Stimulated activated naive CD8-positive, alpha-beta T cell treated with anti-CD3 and anti-CD28 coated beads, Interleukin-15, amount 100 ng/mL, for 72 hours (primary cell): ENCODE data around the gene HSD3B7.

Experiments
- ATAC-seq: fragments of 150-1000 bp; cut with Tn5 transposase; 2 replicates; pipeline ENCODE4 v1.10.0; 2021; ENCODE audit warnings: mild to moderate bottlenecking, moderate library complexity
- DNase-seq, 2 donors: peaks; one replicate each; pipeline ENCODE4 v3.0.0; 2021 to 2022
- H3K27ac Mint-ChIP-seq, 2 donors: one replicate each; pipeline ENCODE4 v1.8.0; 2022; ENCODE audit warnings: mild to moderate bottlenecking in 2 of 2, mixed read lengths in 2 of 2, moderate library complexity in 2 of 2
- H3K27me3 Mint-ChIP-seq: one replicate; pipeline ENCODE4 v1.8.0; 2022; ENCODE audit warnings: mixed read lengths
- H3K4me1 Mint-ChIP-seq: one replicate; pipeline ENCODE4 v1.8.0; 2022; ENCODE audit warnings: mild to moderate bottlenecking, mixed read lengths
- H3K4me3 Mint-ChIP-seq, 2 donors: one replicate each; pipeline ENCODE4 v1.8.0; 2022; ENCODE audit warnings: mild to moderate bottlenecking in 2 of 2, mixed read lengths in 2 of 2, moderate library complexity in 1 of 2
- H3K9me3 Mint-ChIP-seq, 2 donors: one replicate each; pipeline ENCODE4 v1.8.0; 2022; ENCODE audit warnings: mixed read lengths in 2 of 2

The HSD3B7 gene

DNA sequence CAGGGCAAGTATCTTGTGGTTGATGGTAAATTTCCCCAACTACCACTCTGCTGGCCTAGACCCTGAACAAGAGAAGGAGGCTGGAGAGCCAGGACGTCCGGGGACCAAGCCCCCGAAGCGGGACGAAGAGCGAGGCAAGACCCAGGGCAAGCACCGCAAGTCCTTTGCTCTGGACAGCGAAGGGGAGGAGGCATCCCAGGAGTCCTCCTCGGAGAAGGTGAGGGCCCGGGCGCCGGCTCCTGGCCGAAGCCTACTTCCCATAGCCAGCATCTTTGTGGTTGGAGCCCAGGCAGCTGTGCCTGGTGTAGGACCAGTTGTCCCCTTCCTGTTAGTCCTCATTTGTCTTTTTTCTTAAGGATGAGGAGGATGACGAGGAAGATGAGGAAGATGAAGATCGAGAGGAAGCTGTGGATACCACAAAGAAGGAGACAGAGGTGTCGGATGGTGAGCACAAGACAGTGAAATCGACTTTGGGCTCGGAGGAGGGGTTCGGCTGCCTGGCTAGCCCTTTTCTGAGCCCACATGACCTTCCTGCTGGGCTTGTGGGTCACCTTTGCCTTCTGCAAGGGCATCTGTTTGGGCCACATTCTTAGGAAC lies 15.7 kb upstream of the HSD3B7 start:
- Mint-ChIP-seq H3K4me3 (no peak overlapping the region), H3K27ac (peak overlapping the region in 1 of 2 donors; percentile 38), H3K4me1 (peaks cover 7% of the 10 kb centered on the region), H3K9me3 (no peaks in the 10 kb centered on the region), H3K27me3 (no peaks in the 10 kb centered on the region)
- no peak for DNase-seq
- no peak for ATAC-seq

DNA sequence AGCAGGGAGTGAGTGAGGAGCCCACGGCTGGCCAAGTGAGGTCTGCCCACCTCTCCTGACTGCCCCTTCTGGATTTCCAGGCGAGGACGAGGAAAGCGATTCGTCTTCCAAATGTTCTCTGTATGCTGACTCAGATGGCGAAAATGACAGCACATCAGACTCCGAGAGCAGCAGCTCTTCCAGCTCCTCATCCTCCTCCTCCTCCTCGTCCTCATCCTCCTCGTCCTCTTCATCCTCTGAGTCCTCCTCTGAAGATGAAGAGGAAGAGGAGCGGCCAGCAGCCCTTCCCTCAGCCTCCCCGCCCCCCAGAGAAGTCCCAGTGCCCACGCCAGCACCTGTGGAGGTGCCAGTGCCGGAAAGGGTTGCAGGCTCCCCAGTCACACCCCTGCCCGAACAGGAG lies 13.7 kb upstream of the HSD3B7 start:
- Mint-ChIP-seq H3K27ac (peak overlapping the region in 1 of 2 donors; percentile 54), H3K27me3 (no peaks in the 10 kb centered on the region), H3K4me3 (no peak overlapping the region), H3K9me3 (no peaks in the 10 kb centered on the region), H3K4me1 (peaks cover 2% of the 10 kb centered on the region)
- ATAC-seq (no peak), DNase-seq (no peak)

DNA sequence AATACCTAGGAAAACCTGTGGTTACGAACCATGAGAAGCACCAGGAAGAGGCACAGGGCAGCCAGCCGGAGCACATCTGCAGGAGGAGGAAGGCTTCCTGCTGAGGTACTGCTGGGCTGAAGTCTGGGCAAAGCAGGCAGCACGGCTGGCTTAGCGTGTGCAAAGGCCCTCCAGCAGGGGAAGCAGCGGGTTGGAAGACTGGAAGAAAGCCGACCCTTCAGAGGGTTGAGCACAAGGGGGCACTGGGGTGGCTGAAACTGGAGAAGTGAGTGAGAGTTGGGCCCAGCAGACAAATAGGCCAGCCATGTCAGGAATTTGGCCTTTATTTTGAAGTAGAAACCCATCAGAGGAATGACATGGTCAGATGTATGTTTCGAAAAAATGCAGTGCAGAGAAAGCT lies 12.1 kb upstream of the HSD3B7 start:
- no peaks in the 10 kb centered on the region for H3K4me1 Mint-ChIP-seq
- DNase-seq (no peak), ATAC-seq (no peak)
- H3K27ac Mint-ChIP-seq: no peak overlapping the region
- no peak overlapping the region for H3K4me3 Mint-ChIP-seq
- H3K27me3 Mint-ChIP-seq: no peaks in the 10 kb centered on the region
- no peaks in the 10 kb centered on the region for H3K9me3 Mint-ChIP-seq

DNA sequence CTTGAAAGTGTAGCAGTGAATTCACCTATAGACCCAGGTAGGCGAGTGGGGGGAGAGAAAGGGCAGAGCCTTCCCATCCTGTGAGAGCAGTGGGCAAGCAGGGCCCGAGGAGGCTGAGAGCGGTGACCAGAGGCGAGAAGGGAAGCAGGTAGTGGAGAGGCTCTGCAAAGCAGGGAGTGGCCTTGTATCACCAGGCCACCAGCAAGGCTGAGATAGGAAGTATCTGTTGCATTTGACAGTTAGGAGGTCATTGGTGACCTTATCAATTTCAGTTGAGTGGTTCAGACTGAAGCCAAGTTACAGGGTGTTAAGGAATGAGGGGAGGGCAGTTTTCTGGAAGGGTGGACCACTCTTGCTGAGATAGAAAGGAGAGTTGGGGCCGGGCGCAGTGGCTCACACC lies 10.7 kb upstream of the HSD3B7 start:
- H3K4me3 Mint-ChIP-seq: no peak overlapping the region
- ATAC-seq: no peak
- H3K9me3 Mint-ChIP-seq: no peaks in the 10 kb centered on the region
- no peaks in the 10 kb centered on the region for H3K27me3 Mint-ChIP-seq
- no peak for DNase-seq
- no peaks in the 10 kb centered on the region for H3K4me1 Mint-ChIP-seq
- peak overlapping the region; percentile 1 to 49 for H3K27ac Mint-ChIP-seq

DNA sequence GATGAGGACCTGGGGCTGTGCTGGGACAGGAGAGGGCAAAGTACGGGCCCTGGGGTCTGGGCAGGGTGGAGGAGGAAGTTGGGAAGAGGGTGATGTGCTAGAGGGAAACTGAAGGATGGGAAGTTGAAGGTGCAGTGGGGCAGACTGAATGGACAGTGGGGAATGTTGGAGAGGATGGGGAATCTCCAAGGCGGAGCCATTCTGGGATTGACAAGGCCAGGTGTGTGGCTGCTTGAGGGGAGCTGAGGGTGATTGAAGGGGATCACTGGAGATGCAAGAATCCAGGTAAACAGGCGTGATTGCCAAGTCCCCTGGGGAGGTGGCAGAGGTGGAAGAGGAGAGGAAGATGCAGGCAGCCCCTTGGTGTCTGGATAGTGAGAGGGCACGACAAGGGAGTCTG lies 8.5 kb upstream of the HSD3B7 start:
- Mint-ChIP-seq H3K4me1 (no peaks in the 10 kb centered on the region), H3K27me3 (no peaks in the 10 kb centered on the region), H3K9me3 (no peaks in the 10 kb centered on the region), H3K27ac (peak overlapping the region in 1 of 2 donors; percentile 81), H3K4me3 (no peak overlapping the region)
- no peak for ATAC-seq
- no peak for DNase-seq

DNA sequence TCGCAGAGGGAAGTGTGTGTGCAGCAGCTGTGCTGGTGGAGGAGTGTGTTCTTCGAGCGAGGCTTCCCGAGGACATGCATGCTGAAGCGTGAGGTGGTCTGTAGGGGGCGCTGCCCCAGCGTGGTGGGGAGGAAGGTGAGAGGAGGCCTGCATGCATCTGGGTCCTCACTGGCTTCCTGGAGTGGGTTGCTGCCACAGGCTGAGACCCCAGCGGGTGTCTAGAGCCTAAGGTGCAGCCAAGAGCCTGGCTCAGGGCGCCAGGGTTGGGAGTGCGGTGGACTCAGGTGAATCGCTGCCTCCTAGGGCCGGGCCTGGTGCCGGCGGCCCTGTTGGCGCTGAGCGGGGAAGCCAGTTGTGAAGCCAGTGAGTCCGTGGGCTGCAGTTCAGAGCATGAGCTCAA lies 7.5 kb upstream of the HSD3B7 start:
- H3K4me1 Mint-ChIP-seq: no peaks in the 10 kb centered on the region
- no peaks in the 10 kb centered on the region for H3K9me3 Mint-ChIP-seq
- ATAC-seq (peak; percentile 36), DNase-seq (no peak)
- no peak overlapping the region for H3K4me3 Mint-ChIP-seq
- no peaks in the 10 kb centered on the region for H3K27me3 Mint-ChIP-seq
- H3K27ac Mint-ChIP-seq: peak overlapping the region in 1 of 2 donors; percentile 38

DNA sequence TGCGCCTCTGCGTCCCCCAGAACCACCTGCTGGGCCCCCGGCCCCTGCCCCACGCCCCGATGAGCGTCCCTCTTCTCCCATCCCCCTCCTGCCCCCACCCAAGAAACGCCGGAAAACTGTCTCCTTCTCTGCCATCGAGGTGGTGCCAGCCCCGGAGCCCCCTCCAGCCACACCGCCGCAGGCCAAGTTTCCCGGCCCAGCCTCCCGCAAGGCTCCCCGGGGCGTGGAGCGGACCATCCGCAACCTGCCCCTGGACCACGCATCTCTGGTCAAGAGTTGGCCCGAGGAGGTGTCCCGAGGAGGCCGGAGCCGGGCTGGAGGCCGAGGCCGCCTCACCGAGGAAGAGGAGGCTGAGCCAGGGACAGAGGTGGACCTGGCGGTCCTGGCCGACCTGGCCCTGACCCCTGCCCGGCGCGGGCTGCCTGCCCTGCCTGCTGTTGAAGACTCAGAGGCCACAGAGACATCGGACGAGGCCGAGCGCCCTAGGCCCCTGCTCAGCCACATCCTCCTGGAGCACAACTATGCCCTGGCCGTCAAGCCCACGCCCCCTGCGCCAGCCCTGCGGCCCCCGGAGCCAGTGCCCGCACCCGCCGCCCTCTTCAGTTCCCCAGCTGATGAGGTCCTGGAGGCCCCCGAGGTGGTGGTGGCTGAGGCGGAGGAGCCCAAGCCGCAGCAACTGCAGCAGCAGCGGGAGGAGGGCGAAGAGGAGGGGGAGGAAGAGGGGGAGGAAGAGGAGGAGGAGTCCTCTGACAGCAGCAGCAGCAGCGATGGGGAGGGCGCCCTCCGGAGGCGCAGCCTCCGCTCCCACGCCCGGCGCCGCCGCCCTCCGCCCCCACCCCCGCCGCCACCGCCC lies 5.6 kb upstream of the HSD3B7 start:
- ATAC-seq: no peak

DNA sequence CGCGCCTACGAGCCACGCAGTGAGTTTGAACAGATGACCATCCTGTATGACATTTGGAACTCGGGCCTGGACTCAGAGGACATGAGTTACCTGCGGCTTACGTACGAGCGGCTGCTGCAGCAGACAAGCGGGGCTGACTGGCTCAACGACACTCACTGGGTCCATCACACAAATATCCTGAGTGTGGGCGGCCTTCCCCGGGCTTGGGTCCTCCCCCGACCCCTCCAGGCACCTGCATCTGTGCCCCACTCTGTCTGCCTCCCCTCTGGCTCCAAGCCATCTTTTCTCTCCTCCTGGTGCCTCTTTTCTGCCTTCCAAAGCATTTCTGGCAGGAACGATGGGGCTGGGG lies 5.0 kb upstream of the HSD3B7 start:
- Mint-ChIP-seq H3K4me3 (no peak overlapping the region), H3K27ac (no peak overlapping the region), H3K27me3 (no peaks in the 10 kb centered on the region), H3K4me1 (peaks cover 18% of the 10 kb centered on the region), H3K9me3 (no peaks in the 10 kb centered on the region)
- ATAC-seq: no peak
- DNase-seq: no peak

More for the DNA sequence above, 5.6 kb upstream of the HSD3B7 start:
- Mint-ChIP-seq H3K27me3 (no peaks in the 10 kb centered on the region), H3K4me3 (no peak overlapping the region), H3K4me1 (peaks cover 12% of the 10 kb centered on the region), H3K27ac (no peak overlapping the region), H3K9me3 (no peaks in the 10 kb centered on the region)
- no peak for DNase-seq

DNA sequence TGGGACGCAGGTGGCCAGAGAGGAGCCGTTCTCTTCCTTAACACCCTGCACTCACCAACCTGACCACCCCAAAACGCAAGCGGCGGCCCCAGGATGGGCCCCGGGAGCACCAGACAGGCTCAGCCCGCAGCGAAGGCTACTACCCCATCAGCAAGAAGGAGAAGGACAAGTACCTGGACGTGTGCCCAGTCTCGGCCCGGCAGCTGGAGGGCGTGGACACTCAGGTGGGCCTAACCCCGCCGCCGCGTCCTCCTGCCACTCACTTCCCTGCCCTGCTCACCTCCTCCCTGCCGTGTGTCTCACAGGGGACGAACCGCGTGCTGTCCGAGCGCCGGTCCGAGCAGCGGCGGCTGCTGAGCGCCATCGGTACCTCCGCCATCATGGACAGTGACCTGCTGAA lies 4.6 kb upstream of the HSD3B7 start:
- H3K27me3 Mint-ChIP-seq: no peaks in the 10 kb centered on the region
- peaks cover 23% of the 10 kb centered on the region for H3K4me1 Mint-ChIP-seq
- no peak for DNase-seq

DNA sequence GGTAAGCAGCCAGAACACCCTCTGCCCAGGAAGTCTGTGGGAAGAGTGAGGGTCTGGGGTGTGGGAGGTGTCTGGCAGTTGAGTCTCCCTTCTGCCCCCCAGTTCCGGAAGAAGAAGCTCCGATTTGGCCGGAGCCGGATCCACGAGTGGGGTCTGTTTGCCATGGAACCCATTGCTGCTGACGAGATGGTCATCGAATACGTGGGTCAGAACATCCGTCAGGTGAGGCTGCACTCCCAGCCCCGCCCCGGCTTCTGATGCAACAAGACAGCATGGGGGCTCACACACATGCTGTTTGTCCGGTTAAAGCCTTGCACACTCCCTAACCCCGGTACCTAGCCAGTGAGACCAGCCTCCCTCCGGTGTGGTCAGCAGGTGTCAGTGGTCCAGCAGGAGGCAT lies 4.0 kb upstream of the HSD3B7 start:
- ATAC-seq (no peak), DNase-seq (no peak)
- H3K9me3 Mint-ChIP-seq: no peaks in the 10 kb centered on the region
- peaks cover 24% of the 10 kb centered on the region for H3K4me1 Mint-ChIP-seq
- no peak overlapping the region for H3K4me3 Mint-ChIP-seq
- H3K27ac Mint-ChIP-seq: peak overlapping the region in 1 of 2 donors; percentile 85
- no peaks in the 10 kb centered on the region for H3K27me3 Mint-ChIP-seq

More for the DNA sequence above, 4.6 kb upstream of the HSD3B7 start:
- no peak overlapping the region for H3K27ac Mint-ChIP-seq
- ATAC-seq: no peak
- no peak overlapping the region for H3K4me3 Mint-ChIP-seq
- no peaks in the 10 kb centered on the region for H3K9me3 Mint-ChIP-seq

DNA sequence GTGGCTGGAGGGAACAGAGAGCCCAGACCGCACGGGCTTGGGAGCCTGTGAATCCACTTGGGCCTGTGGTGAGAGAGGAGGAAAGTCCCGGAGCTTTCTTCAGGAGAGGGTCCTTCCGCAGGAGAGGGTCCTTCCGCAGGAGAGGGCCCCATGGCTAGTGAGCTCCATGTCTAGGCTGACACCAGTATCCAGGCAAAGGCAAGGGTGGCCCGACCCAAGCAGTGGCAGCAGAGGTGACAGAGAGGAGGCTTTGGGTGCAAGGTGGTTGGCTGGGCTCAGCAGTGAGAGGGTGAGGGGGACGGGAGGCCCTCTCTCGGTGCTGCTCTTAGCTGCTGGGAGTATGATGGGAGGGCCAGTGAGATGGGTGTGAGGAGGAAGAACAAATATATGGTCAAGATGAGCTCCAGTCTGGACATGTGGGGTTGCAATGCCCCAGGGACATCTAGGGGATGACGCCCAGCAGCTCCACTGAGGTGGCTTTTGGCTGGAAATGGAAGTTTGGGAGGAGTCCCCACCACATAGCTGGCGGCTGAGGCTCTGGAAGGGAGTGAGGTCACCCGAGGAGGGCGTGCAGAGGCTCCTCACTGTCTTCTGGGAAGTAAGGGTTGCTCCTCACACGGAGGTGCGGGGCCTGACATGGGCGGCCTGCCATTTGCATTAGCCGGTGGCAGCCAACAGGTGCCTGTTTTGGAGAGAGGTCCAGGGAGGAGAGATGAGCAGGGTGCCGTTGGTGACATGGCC lies 2.3 kb upstream of the HSD3B7 start:
- no peaks in the 10 kb centered on the region for H3K27me3 Mint-ChIP-seq
- peak overlapping the region in 1 of 2 donors; percentile 95 for H3K27ac Mint-ChIP-seq
- no peak overlapping the region for H3K4me3 Mint-ChIP-seq
- ATAC-seq: no peak
- H3K4me1 Mint-ChIP-seq: peaks cover 24% of the 10 kb centered on the region
- no peak for DNase-seq
- H3K9me3 Mint-ChIP-seq: no peaks in the 10 kb centered on the region

DNA sequence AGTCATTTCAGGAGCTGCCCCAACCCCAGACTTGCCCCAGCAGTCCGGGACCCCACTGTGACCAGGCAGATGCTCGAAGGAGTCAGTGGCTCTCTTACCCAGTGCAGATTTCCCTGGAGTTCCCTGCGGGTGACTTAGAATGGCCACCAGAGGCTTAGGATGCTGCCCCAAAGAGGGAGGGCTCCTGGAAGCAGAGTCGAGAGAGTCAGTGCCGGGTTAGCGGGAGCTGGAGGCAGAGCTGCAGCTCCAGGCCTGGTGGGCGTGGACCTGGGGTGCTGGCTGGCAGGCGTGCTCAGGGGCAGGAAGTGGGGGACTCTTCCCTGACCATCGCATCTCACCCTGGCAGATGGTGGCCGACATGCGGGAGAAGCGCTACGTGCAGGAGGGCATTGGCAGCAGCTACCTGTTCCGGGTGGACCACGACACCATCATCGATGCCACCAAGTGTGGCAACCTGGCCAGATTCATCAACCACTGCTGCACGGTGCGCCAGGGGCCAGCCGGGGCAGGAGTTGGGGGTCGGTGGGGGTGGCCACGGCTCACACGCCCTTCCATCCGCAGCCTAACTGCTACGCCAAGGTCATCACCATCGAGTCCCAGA lies 1.6 kb upstream of the HSD3B7 start:
- Mint-ChIP-seq H3K4me1 (peaks cover 24% of the 10 kb centered on the region), H3K27ac (no peak overlapping the region)

DNA sequence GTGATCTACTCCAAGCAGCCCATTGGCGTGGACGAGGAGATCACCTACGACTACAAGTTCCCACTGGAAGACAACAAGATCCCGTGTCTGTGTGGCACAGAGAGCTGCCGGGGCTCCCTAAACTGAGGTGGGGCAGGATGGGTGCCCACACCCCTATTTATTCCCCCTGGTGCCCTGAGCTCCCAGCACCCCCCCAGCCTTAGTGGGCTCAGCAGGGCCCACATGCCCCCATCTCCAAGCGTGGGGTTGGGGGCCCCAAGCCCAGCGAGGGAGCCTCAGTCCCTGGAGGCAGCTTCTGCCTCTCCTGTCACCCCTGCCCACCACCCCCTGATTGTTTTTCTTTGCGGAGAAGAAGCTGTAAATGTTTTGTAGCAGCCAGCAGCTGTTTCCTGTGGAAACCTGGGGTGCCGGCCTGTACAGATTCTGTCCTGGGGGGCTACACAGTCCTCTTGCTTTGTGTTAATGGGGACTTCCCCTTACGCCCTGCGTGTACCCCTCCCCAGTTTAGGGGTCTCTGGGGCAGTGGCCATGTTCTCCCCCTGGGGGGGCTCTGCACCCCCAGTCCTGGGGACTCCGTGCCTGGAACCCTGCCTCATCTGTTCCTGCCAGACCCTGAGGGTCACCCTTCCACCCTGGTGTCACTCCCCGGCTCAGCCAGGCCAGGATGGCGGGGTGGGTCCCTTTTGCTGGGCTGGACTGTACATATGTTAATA lies 953 bp upstream of the HSD3B7 start:
- no peaks in the 10 kb centered on the region for H3K27me3 Mint-ChIP-seq
- no peak for ATAC-seq
- H3K4me1 Mint-ChIP-seq: peaks cover 24% of the 10 kb centered on the region
- H3K27ac Mint-ChIP-seq: no peak overlapping the region
- no peak overlapping the region for H3K4me3 Mint-ChIP-seq
- no peaks in the 10 kb centered on the region for H3K9me3 Mint-ChIP-seq
- no peak for DNase-seq

More for the DNA sequence above, 1.6 kb upstream of the HSD3B7 start:
- Mint-ChIP-seq H3K27me3 (no peaks in the 10 kb centered on the region), H3K9me3 (no peaks in the 10 kb centered on the region), H3K4me3 (no peak overlapping the region)
- ATAC-seq (no peak), DNase-seq (no peak)

DNA sequence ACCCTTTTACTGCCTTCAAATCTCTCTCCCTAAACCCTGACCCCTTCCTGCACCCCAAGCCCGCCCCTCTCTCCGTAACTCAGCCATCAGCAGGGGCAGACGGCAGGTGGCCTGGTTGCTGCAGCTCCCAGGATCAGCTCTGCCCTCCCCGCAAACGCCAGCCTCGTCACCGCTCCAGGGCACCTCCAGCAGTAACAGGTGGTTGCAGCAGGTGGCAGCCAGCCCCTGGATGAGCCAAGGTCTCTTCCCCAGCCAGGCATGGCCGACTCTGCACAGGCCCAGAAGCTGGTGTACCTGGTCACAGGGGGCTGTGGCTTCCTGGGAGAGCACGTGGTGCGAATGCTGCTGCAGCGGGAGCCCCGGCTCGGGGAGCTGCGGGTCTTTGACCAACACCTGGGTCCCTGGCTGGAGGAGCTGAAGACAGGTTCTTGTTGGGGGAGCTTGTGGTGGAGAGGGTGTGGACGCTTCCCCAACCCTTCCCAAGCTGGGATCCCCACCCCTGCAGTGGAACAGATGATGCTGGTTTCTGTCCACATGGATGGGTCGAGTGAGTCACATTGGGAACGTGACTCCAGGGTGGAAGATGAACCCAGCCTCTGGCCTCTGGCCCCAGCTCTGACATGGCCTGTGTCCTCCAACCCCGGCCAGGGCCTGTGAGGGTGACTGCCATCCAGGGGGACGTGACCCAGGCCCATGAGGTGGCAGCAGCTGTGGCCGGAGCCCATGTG lies 558 bp downstream of the HSD3B7 start:
- peak; percentile 29 for ATAC-seq

More for the DNA sequence above, 558 bp downstream of the HSD3B7 start:
- Mint-ChIP-seq H3K9me3 (no peaks in the 10 kb centered on the region), H3K4me1 (peaks cover 24% of the 10 kb centered on the region), H3K4me3 (peak overlapping the region in 1 of 2 donors; percentile 48), H3K27me3 (no peaks in the 10 kb centered on the region), H3K27ac (no peak overlapping the region)
- DNase-seq: no peak
